HT-29 (cell line): ENCODE results near the gene CCDC30. TPM values are rescaled to one million over a fixed set of nuclear protein-coding genes. Genes with fewer than 3 reads are reported as not detected.

ENCODE experiments used
- DNase-seq: peaks from one replicate; pipeline ENCODE4 v3.0.0-alpha.2; 2015; ENCODE audit warnings: low spot score
- small RNA-seq: library from RNA; depleted of rRNA; stranded (forward); fragments of <200 nt; gene quantifications from one replicate; pipeline ENCODE3, GENCODE V24; 2014
- total RNA-seq: library from RNA; depleted of rRNA; stranded (reverse); fragments of >200 nt; shearing (Covaris generic); gene quantifications from 2 replicates; pipeline ENCODE4 v1.2.3, GENCODE V29; 2014; rRNA removed

Gene CCDC30
- total RNA-seq, 1 experiment from 2014 or later: 1.0 TPM

GRCh38 chr1:42690477-42691156 is 227.5 kb downstream of the CCDC30 start:
- DNase-seq: no peak

- no peak for DNase-seq
Observed at GRCh38 chr1:42691157-42691498, 228.0 kb downstream of the CCDC30 start.

- peak; percentile 92 for DNase-seq
Observed at GRCh38 chr1:42692461-42692860, 229.4 kb downstream of the CCDC30 start.

- DNase-seq: no peak
Observed at GRCh38 chr1:42692911-42693310, 229.8 kb downstream of the CCDC30 start.

GRCh38 chr1:42698081-42698813 is 235.2 kb downstream of the CCDC30 start:
- no peak for DNase-seq

GRCh38 chr1:42700006-42700405 is 236.9 kb downstream of the CCDC30 start:
- no peak for DNase-seq

- no peak for DNase-seq
Observed at GRCh38 chr1:42703888-42704464, 240.9 kb downstream of the CCDC30 start.

Small RNA genes within 50 kb of the gene (small RNA-seq; reads per million reads assigned to genes)
- not detected for gene RNU6-536P
- gene TMSB4XP1: not detected

Other genes with a start within 250 kb of the CCDC30 start
- gene FOXJ3, start 128.1 kb upstream of the CCDC30 start, total RNA-seq: 16.7 and 16.8 TPM in 2 replicates
- gene RIMKLA, start 82.5 kb upstream of the CCDC30 start, total RNA-seq: 1.3 and 1.6 TPM in 2 replicates
- 0.21 TPM in 1 of 2 replicates, not detected in the other for gene ZMYND12, start 7.3 kb upstream of the CCDC30 start, total RNA-seq
- gene PPCS, start 6.7 kb upstream of the CCDC30 start, total RNA-seq: 48.6 and 60.6 TPM in 2 replicates
- gene PPIH, start 195.1 kb downstream of the CCDC30 start, total RNA-seq: 61.2 and 61.7 TPM in 2 replicates
- gene YBX1, start 219.1 kb downstream of the CCDC30 start, total RNA-seq: 900 and 1,047 TPM in 2 replicates